GM23248 (cell line): ENCODE data around the gene MYOD1. TPM values are rescaled to one million over a fixed set of nuclear protein-coding genes. Genes with fewer than 3 reads are reported as not detected.

Source experiments
- DNase-seq: peaks from one replicate; pipeline ENCODE4 v3.0.0-alpha.2; 2015
- H2AFZ ChIP-seq: fragments of 200-600 bp; sonication (generic); 2 replicates; pipeline ENCODE4 v1.6.1; 2016; ENCODE audit warnings: antibody characterized with exemption
- H3F3A ChIP-seq: fragments of 200-600 bp; sonication (generic); 2 replicates; pipeline ENCODE4 v1.6.1; 2016; ENCODE audit warnings: mild to moderate bottlenecking, antibody characterized with exemption, mixed run types; ENCODE audit not compliant: insufficient read depth
- H3K27ac ChIP-seq: fragments of 200-600 bp; sonication (generic); 2 replicates; pipeline ENCODE4 v1.5.1; 2016; ENCODE audit warnings: mild to moderate bottlenecking
- H3K27me3 ChIP-seq: fragments of 200-600 bp; sonication (generic); replicated peaks from 2 replicates; pipeline ENCODE4 v1.6.1; 2016; ENCODE audit warnings: mild to moderate bottlenecking; ENCODE audit not compliant: insufficient read depth
- H3K36me3 ChIP-seq: fragments of 200-600 bp; sonication (generic); 2 replicates; pipeline ENCODE4 v1.6.1; 2016; ENCODE audit warnings: low read depth, mild to moderate bottlenecking
- H3K4me1 ChIP-seq: fragments of 200-600 bp; sonication (generic); 2 replicates; pipeline ENCODE4 v1.6.1; 2016; ENCODE audit warnings: mild to moderate bottlenecking; ENCODE audit not compliant: insufficient read depth
- H3K4me2 ChIP-seq: fragments of 200-600 bp; sonication (generic); one replicate; pipeline ENCODE4 v1.6.1; 2016; ENCODE audit warnings: mild to moderate bottlenecking; ENCODE audit not compliant: unreplicated experiment
- H3K4me3 ChIP-seq: fragments of 200-600 bp; sonication (generic); 2 replicates; pipeline ENCODE4 v1.5.1; 2016; ENCODE audit warnings: mild to moderate bottlenecking
- H3K79me2 ChIP-seq: fragments of 200-600 bp; sonication (generic); 2 replicates; pipeline ENCODE4 v1.6.1; 2016; ENCODE audit warnings: mild to moderate bottlenecking; ENCODE audit not compliant: insufficient read depth
- H3K9ac ChIP-seq: fragments of 200-600 bp; sonication (generic); 2 replicates; pipeline ENCODE4 v1.6.1; 2016; ENCODE audit warnings: mild to moderate bottlenecking
- H3K9me2 ChIP-seq: fragments of 200-600 bp; sonication (generic); 2 replicates; pipeline ENCODE4 v1.6.1; 2016; ENCODE audit warnings: mixed run types, mild to moderate bottlenecking, moderate library complexity; ENCODE audit not compliant: insufficient read depth
- H3K9me3 ChIP-seq: fragments of 200-600 bp; sonication (generic); one replicate; pipeline ENCODE4 v1.6.1; 2017; ENCODE audit warnings: low read depth
- H4K20me1 ChIP-seq: fragments of 200-600 bp; sonication (generic); 2 replicates; pipeline ENCODE4 v1.6.0; 2016; ENCODE audit not compliant: insufficient read depth
- EZH2 ChIP-seq: fragments of 200-600 bp; sonication (generic); IDR thresholded peaks from 2 replicates; pipeline ENCODE4 v1.6.1; 2018; ENCODE audit warnings: antibody characterized with exemption, mild to moderate bottlenecking; ENCODE audit not compliant: insufficient read depth, poor library complexity, severe bottlenecking
- EZH2phosphoT487 ChIP-seq: fragments of 200-600 bp; sonication (generic); IDR thresholded peaks from 2 replicates; pipeline ENCODE4 v1.6.1; 2018; ENCODE audit warnings: antibody characterized with exemption, moderate library complexity, mild to moderate bottlenecking, low read depth; ENCODE audit not compliant: insufficient read depth
- WGBS, 2 experiments: methylation state at CpG; one replicate each; pipeline ENCODE4 v1.1.6; 2015 to 2017; ENCODE audit warnings: low lambda C conversion rate in 2 of 2, low coverage in 1 of 2; ENCODE audit errors: missing lambda C conversion rate in 2 of 2; 5-methylcytosine and 5-hydroxymethylcytosine counted together
- in situ Hi-C: fragments of 300-500 bp; cut with MboI; formaldehyde crosslinking; loops from 2 replicates; pipeline ENCODE4 v1.15.0; 2020
- polyA plus RNA-seq: library from polyadenylated mRNA; unstranded; fragments of >200 nt; fragmentation: Nextera tagmentation; extraction: Ambion mirVana; gene quantifications from 2 replicates; pipeline ENCODE4 v1.2.1, GENCODE V29; 2016
- total RNA-seq: library from RNA; depleted of rRNA; stranded (reverse); fragments of >200 nt; shearing (Covaris generic); gene quantifications from 2 replicates; pipeline ENCODE4 v1.2.3, GENCODE V29; 2014; rRNA removed

The MYOD1 gene
- total and polyA plus RNA-seq, 2 experiments from 2014 or later = not detected

DNA sequence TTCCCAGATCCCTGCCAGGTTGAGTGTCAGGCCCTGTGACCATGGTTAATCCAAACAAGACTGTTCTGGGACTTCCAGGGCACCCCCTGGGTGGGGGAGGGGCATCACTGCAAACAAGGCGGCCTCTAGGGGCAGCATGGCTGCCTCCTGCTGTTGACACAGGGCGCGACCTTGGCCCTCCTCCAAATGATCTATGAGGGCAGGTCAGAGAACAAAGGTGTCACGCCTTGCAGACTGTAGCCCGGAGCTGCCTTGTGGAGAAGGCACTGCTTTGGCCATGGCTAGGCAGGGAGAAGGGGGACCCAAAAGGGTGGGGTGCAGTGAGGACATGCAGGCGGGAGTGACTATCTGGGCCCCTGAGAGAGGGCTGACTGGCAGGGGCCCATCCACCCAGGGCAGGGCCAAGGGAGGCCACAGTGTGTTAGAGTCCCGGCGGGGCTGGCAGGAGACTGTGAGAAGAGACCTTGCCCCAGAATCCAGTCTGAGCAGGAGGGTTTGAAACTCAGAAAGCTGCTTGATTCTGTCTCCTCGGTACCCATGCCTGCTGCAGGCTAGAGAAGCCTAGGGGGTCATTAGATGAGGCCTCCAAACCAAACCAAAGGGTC lies 50.8 kb downstream of the MYOD1 start:
- Histone ChIP-seq H4K20me1 (no peaks in the 10 kb centered on the region), H3K36me3 (no peaks in the 10 kb centered on the region), H3F3A (no peaks in the 10 kb centered on the region), H3K4me2 (no peak overlapping the region), H3K9me3 (no peaks in the 10 kb centered on the region), H3K4me3 (no peak overlapping the region), H2AFZ (no peak overlapping the region), H3K27ac (no peak overlapping the region), H3K27me3 (no peaks in the 10 kb centered on the region), H3K9ac (no peak overlapping the region), H3K9me2 (no peaks in the 10 kb centered on the region), H3K4me1 (no peaks in the 10 kb centered on the region), H3K79me2 (no peaks in the 10 kb centered on the region)
- DNase-seq = no peak
- in situ Hi-C loops = no loop called here
- no peak for TF ChIP-seq EZH2
- no peak for TF ChIP-seq EZH2phosphoT487
- WGBS, 2 experiments = 73 to 75% methylated on average over 9 of the region's 9 CpGs

DNA sequence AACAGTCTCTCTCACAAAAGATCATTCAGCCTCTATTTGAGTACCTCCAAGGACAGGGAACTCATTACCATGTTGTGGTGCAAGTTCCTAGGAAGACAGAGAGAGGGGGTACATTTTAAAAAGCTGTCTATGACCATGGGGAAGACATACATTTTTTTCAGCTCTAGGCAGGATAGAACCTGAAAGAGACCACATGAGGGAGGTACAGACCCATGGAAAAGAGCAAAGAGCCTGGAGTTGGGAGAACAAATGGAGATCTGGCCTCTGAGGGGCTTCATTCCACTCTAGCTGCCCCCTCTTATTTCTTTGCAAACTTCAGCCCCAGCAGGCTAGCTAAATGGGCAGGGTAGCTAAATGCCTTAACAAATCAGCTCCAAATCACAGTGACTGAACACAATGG lies 51.5 kb downstream of the MYOD1 start:
- Histone ChIP-seq H3K27me3 (no peaks in the 10 kb centered on the region), H3K9me3 (no peaks in the 10 kb centered on the region), H3K9ac (no peak overlapping the region)

DNA sequence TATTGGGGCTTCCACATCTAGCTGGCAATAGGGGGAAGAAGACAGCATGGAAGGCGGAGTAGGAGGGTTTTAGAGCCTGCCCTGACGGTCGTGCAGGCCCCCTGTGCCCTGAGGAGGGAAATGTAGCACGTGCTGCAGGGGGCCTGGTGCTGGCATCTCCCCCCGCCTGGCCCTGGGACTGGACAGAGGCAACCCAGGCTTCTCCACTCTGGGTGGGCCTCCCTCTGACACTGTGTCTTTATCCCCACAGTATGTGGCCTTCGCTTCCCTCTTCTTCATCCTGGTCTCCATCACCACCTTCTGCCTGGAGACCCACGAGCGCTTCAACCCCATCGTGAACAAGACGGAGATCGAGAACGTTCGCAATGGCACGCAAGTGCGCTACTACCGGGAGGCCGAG lies 52.0 kb downstream of the MYOD1 start:
- Histone ChIP-seq H3F3A (no peaks in the 10 kb centered on the region), H2AFZ (no peak overlapping the region), H3K9ac (no peak overlapping the region), H3K4me2 (no peak overlapping the region), H3K36me3 (no peaks in the 10 kb centered on the region), H4K20me1 (no peaks in the 10 kb centered on the region), H3K4me3 (no peak overlapping the region), H3K9me3 (no peaks in the 10 kb centered on the region), H3K27ac (no peak overlapping the region), H3K79me2 (no peaks in the 10 kb centered on the region), H3K4me1 (no peaks in the 10 kb centered on the region), H3K27me3 (no peaks in the 10 kb centered on the region; the same call in 1 of the 2 replicates), H3K9me2 (no peaks in the 10 kb centered on the region)
- 73 to 78% methylated on average over 16 to 17 of the region's 17 CpGs for WGBS, 2 experiments
- DNase-seq = no peak
- in situ Hi-C loops = no loop called here
- TF ChIP-seq EZH2phosphoT487 (no peak), EZH2 (no peak)

More for the DNA sequence above, 51.5 kb downstream of the MYOD1 start:
- no peaks in the 10 kb centered on the region for H3F3A ChIP-seq
- H4K20me1 ChIP-seq = no peaks in the 10 kb centered on the region
- DNase-seq = no peak
- no peak overlapping the region for H3K4me2 ChIP-seq
- no peak overlapping the region for H2AFZ ChIP-seq
- no peak overlapping the region for H3K4me3 ChIP-seq
- H3K9me2 ChIP-seq = no peaks in the 10 kb centered on the region
- in situ Hi-C loops = no loop called here
- no peak overlapping the region for H3K27ac ChIP-seq
- no peaks in the 10 kb centered on the region for H3K36me3 ChIP-seq
- TF ChIP-seq EZH2 (no peak), EZH2phosphoT487 (no peak)
- no peaks in the 10 kb centered on the region for H3K79me2 ChIP-seq
- no peaks in the 10 kb centered on the region for H3K4me1 ChIP-seq

Other genes with a start within 250 kb of the MYOD1 start
- gene ABCC8, start 242.7 kb upstream of the MYOD1 start, total RNA-seq = not detected in 2 replicates
- gene ABCC8, start 242.7 kb upstream of the MYOD1 start, polyA plus RNA-seq = not detected in 2 replicates
- gene USH1C, start 175.2 kb upstream of the MYOD1 start, total RNA-seq = not detected in 2 replicates
- not detected in 2 replicates for gene USH1C, start 175.2 kb upstream of the MYOD1 start, polyA plus RNA-seq
- gene OTOG, start 172.3 kb upstream of the MYOD1 start, total RNA-seq = not detected in 2 replicates
- gene OTOG, start 172.3 kb upstream of the MYOD1 start, polyA plus RNA-seq = not detected in 2 replicates
- gene KCNC1, start 15.2 kb downstream of the MYOD1 start, total RNA-seq = not detected in 2 replicates
- not detected in 2 replicates for gene KCNC1, start 15.2 kb downstream of the MYOD1 start, polyA plus RNA-seq